SU-DHL-6 (cell line): Measurements from ENCODE around the gene RGMA.

Source experiments
- H2AFZ ChIP-seq: fragments of 200-600 bp; sonication (generic); 2 replicates; pipeline ENCODE4 v1.6.1; 2014; ENCODE audit warnings: low read depth, mild to moderate bottlenecking, moderate library complexity, mixed read lengths, antibody characterized with exemption, low read length; ENCODE audit not compliant: severe bottlenecking
- H3F3A ChIP-seq: fragments of 200-600 bp; shearing (Covaris generic); 2 replicates; pipeline ENCODE4 v1.6.0; 2016; ENCODE audit warnings: antibody characterized with exemption, mild to moderate bottlenecking; ENCODE audit not compliant: insufficient read depth
- H3K27ac ChIP-seq: fragments of 200-600 bp; sonication (generic); 2 replicates; pipeline ENCODE4 v1.5.1; 2016; ENCODE audit warnings: low read depth, mild to moderate bottlenecking, low read length, moderate library complexity, mixed read lengths
- H3K27me3 ChIP-seq: fragments of 200-600 bp; sonication (generic), shearing (Covaris generic); 2 replicates; pipeline ENCODE4 v1.6.0; 2014; ENCODE audit warnings: mild to moderate bottlenecking, low read length
- H3K36me3 ChIP-seq: fragments of 200-600 bp; sonication (generic); 2 replicates; pipeline ENCODE4 v1.6.1; 2014; ENCODE audit warnings: mild to moderate bottlenecking, low read length, mixed read lengths
- H3K4me2 ChIP-seq: fragments of 300-600, 200-600 bp; shearing (Covaris generic), sonication (generic); 2 replicates; pipeline ENCODE4 v1.6.0; 2014; ENCODE audit warnings: low read length, low read depth, mild to moderate bottlenecking; ENCODE audit not compliant: poor library complexity, severe bottlenecking
- H3K4me3 ChIP-seq: fragments of 200-600 bp; sonication (generic); 2 replicates; pipeline ENCODE4 v1.5.1; 2014; ENCODE audit warnings: antibody characterized with exemption, low read length, mild to moderate bottlenecking, mixed read lengths; ENCODE audit not compliant: insufficient read depth, poor library complexity, severe bottlenecking
- H3K79me2 ChIP-seq: fragments of 200-600 bp; sonication (generic); 2 replicates; pipeline ENCODE4 v1.6.1; 2014; ENCODE audit warnings: mild to moderate bottlenecking, low read length, moderate library complexity; ENCODE audit not compliant: insufficient read depth
- H3K9ac ChIP-seq: fragments of 200-600 bp; sonication (generic); 2 replicates; pipeline ENCODE4 v1.7.0; 2014; ENCODE audit warnings: mild to moderate bottlenecking, low read length
- H3K9me2 ChIP-seq: fragments of 200-600 bp; sonication (generic); replicated peaks from 2 replicates; pipeline ENCODE4 v1.6.1; 2014; ENCODE audit warnings: low read length; ENCODE audit not compliant: insufficient read depth
- H3K9me3 ChIP-seq: fragments of 200-600 bp; sonication (generic); 2 replicates; pipeline ENCODE4 v1.6.1; 2014; ENCODE audit warnings: low read length, mixed read lengths; ENCODE audit not compliant: insufficient read depth
- H4K20me1 ChIP-seq: fragments of 200-600 bp; sonication (generic); 2 replicates; pipeline ENCODE4 v1.6.1; 2014; ENCODE audit warnings: low read depth, mild to moderate bottlenecking, antibody characterized with exemption, low read length, moderate library complexity, mixed read lengths
- EZH2phosphoT487 ChIP-seq: fragments of 200-600 bp; sonication (generic), shearing (Covaris generic); conservative IDR thresholded peaks from 2 replicates; pipeline ENCODE4 v1.6.1; 2018; ENCODE audit warnings: mild to moderate bottlenecking, antibody characterized with exemption, low read length, moderate library complexity, mixed read lengths
- TF ChIP-seq, protein P1 (sequence below): fragments of 200-600 bp; sonication (generic); IDR thresholded peaks from one replicate; pipeline ENCODE4 v1.5.1; 2017; ENCODE audit warnings: antibody characterized with exemption, mild to moderate bottlenecking, low read length, moderate library complexity; ENCODE audit not compliant: insufficient read depth, poor library complexity, severe bottlenecking

Gene RGMA

DNA sequence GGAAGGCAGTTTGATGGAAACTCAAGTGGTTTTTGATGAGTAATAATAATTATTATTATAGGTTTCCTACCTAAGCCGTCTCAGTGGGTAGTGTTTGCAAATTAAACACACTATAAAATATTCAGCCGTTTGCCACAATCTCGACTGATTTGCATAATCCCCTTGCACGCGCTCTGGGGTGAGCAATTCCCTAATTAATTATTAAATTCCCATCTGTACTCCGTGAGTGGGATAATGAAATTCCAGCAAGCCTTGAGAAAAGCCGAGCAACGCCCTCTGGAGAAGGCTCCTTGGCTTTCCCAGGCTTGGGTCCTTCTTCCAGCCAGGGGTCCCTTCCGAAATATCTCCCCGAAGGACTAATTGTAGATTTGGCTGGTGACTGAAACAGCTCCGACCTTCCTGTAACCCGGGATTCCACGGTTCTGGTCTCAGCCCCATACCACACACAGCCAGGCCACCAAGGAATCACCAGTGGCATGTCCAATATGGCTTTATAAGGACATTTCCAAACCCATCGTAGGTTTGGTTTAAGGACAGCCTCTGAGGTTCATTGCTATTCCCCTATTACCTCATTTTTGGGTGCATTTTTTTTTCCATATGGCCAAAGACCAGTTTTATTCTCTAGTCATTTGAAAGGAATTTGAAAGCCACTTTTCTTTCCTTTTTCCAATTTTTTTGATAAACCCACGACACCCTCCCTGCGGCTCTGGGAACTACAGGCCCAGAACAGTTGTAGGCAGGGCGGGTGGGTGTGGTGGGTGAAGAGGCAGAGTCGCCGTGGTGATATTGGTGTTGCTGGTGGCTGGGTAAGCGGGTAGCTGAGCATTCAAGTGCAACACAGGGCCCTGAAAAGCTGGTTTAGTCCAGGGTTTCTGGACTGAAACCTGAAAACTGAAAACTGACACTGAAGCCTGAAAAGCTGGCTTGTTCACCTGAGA lies 33.2 kb upstream of the RGMA start:
- no peaks in the 10 kb centered on the region for H3K9me3 ChIP-seq
- H3F3A ChIP-seq: no peaks in the 10 kb centered on the region
- H3K9me2 ChIP-seq: no peaks in the 10 kb centered on the region
- no peaks in the 10 kb centered on the region for H3K36me3 ChIP-seq
- no peaks in the 10 kb centered on the region for H3K79me2 ChIP-seq
- no peaks in the 10 kb centered on the region for H3K27me3 ChIP-seq
- H3K4me3 ChIP-seq: no peak overlapping the region
- H2AFZ ChIP-seq: no peak overlapping the region
- TF ChIP-seq, protein P1, sequence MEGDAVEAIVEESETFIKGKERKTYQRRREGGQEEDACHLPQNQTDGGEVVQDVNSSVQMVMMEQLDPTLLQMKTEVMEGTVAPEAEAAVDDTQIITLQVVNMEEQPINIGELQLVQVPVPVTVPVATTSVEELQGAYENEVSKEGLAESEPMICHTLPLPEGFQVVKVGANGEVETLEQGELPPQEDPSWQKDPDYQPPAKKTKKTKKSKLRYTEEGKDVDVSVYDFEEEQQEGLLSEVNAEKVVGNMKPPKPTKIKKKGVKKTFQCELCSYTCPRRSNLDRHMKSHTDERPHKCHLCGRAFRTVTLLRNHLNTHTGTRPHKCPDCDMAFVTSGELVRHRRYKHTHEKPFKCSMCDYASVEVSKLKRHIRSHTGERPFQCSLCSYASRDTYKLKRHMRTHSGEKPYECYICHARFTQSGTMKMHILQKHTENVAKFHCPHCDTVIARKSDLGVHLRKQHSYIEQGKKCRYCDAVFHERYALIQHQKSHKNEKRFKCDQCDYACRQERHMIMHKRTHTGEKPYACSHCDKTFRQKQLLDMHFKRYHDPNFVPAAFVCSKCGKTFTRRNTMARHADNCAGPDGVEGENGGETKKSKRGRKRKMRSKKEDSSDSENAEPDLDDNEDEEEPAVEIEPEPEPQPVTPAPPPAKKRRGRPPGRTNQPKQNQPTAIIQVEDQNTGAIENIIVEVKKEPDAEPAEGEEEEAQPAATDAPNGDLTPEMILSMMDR: no peak
- TF ChIP-seq EZH2phosphoT487: no peak
- no peak overlapping the region for H3K4me2 ChIP-seq
- no peak overlapping the region for H3K9ac ChIP-seq
- no peaks in the 10 kb centered on the region for H4K20me1 ChIP-seq
- no peak overlapping the region for H3K27ac ChIP-seq

DNA sequence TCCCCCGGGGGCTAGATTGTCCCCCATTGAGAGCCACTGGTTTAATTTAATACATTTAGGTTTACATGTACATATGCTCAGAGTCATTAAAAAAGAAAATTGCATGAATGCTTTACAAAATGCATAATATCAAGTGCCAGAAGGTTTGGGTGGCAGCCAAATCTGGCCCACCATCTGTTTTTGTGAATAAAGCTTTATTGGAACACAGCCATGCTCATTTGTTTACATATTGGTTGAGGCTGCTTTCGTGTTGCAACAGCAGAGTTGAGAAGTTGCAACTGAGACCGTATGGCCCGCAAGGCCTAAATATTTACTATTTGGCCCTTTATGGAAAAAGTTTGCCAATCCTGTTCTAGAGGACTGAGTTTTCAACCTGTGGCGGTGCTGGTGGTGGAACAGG lies 32.1 kb upstream of the RGMA start:
- Histone ChIP-seq H3K9me2 (no peaks in the 10 kb centered on the region), H4K20me1 (no peaks in the 10 kb centered on the region), H3K27me3 (no peaks in the 10 kb centered on the region), H3K9me3 (no peaks in the 10 kb centered on the region), H2AFZ (no peak overlapping the region), H3K9ac (no peak overlapping the region), H3K79me2 (no peaks in the 10 kb centered on the region), H3K4me2 (no peak overlapping the region), H3F3A (no peaks in the 10 kb centered on the region), H3K4me3 (no peak overlapping the region), H3K27ac (no peak overlapping the region), H3K36me3 (no peaks in the 10 kb centered on the region)
- TF ChIP-seq EZH2phosphoT487: no peak
- TF ChIP-seq, protein P1: no peak

DNA sequence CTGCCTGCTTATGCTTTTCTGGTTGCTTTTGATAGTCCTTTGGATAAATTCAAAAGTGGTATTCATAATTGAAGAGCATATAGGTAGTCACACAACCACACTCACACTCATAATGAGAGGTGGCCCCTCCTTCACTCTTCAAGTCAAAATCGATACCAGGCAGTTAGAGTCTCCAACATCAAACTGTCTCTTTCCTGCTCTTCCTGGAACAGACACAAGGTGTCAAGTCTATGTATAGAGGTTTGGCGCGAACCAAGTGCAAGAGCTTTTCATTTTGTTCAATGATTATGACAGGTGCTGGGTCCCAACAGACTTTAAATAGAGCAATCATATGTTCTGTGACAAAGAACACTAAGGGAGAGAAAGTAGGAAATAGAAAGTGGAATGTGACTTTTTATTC lies 29.9 kb upstream of the RGMA start:
- TF ChIP-seq, protein P1: no peak
- TF ChIP-seq EZH2phosphoT487: no peak
- H3K9me3 ChIP-seq: no peaks in the 10 kb centered on the region
- no peak overlapping the region for H3K9ac ChIP-seq
- no peaks in the 10 kb centered on the region for H4K20me1 ChIP-seq
- H3K9me2 ChIP-seq: no peaks in the 10 kb centered on the region
- H3K4me3 ChIP-seq: no peak overlapping the region
- no peak overlapping the region for H3K27ac ChIP-seq
- no peaks in the 10 kb centered on the region for H3F3A ChIP-seq
- no peaks in the 10 kb centered on the region for H3K79me2 ChIP-seq
- no peaks in the 10 kb centered on the region for H3K27me3 ChIP-seq
- H3K4me2 ChIP-seq: no peak overlapping the region
- no peak overlapping the region for H2AFZ ChIP-seq
- no peaks in the 10 kb centered on the region for H3K36me3 ChIP-seq
